Esophagus muscularis mucosa (tissue), 4 donors: Measurements from ENCODE around the gene ZFAND2B.

ENCODE experiments used
- EP300 ChIP-seq: sonication (generic); formaldehyde crosslinking; IDR thresholded peaks from one replicate; pipeline ENCODE4 v1.6.1; 2017; ENCODE audit warnings: antibody characterized with exemption
- POLR2A ChIP-seq: fragments of 450-650 bp; IDR thresholded peaks from one replicate; pipeline ENCODE4 v1.6.1; 2017; ENCODE audit warnings: antibody characterized with exemption, moderate library complexity, mild to moderate bottlenecking, low read depth
- TF ChIP-seq, protein P1 (sequence below), 3 experiments: fragments of 200-600 bp in 2 of 3; fragments of 450-650 bp in 1 of 3; sonication (generic) in 2 of 3; IDR thresholded peaks; one replicate each; pipeline ENCODE4 v1.5.1; 2017 to 2019; ENCODE audit warnings: antibody characterized with exemption in 3 of 3, mild to moderate bottlenecking in 2 of 3, moderate library complexity in 1 of 3

DNA sequence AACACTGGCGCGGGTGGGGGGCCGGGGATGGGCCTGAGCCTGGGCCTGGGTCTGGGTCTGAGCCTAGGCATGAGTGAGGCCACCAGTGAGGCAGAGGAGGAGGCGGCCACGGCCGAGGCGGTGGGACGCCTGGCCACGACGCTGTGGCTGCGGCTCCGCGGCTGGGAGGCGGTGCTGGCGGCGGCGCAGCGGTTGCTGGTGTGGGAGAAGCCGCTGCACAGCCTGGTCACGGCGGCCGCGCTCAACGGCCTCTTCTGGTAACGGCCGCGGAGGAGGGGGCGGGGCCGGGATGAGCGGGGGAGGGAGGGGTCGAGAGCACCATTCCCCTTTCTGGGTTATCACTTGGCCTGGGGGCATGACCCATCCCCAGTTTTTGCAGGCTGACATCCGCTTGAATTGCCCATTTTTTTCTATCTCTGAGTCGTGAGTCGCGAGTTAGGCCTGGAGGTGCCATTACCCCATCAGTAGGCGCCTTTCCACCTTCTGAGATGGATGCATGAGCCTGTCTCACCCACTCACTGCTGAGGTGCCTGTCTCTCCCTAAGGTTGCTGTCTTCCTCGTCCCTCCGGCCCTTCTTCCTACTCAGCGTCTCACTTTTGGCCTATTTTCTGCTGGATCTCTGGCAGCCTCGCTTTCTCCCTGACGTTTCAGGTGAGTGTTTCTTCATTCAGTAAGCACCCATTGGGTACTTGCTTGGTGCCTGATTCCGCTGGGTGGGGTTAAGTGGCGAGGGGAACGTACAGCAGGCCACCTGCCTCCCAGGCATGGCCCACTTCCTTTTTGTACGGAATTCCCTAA is 28.0 kb upstream of the ZFAND2B start:
- TF ChIP-seq POLR2A (no peak), EP300 (no peak)
- TF ChIP-seq, protein P1, sequence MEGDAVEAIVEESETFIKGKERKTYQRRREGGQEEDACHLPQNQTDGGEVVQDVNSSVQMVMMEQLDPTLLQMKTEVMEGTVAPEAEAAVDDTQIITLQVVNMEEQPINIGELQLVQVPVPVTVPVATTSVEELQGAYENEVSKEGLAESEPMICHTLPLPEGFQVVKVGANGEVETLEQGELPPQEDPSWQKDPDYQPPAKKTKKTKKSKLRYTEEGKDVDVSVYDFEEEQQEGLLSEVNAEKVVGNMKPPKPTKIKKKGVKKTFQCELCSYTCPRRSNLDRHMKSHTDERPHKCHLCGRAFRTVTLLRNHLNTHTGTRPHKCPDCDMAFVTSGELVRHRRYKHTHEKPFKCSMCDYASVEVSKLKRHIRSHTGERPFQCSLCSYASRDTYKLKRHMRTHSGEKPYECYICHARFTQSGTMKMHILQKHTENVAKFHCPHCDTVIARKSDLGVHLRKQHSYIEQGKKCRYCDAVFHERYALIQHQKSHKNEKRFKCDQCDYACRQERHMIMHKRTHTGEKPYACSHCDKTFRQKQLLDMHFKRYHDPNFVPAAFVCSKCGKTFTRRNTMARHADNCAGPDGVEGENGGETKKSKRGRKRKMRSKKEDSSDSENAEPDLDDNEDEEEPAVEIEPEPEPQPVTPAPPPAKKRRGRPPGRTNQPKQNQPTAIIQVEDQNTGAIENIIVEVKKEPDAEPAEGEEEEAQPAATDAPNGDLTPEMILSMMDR (IDR thresholded peaks at IDR 0.05): no peak
